ES-I3 (cell line): ENCODE data around the gene PMP22.
"Not testable (repeated sequence)": the region's sequence is repeated elsewhere in the genome, so short reads cannot be mapped to it uniquely, and the experiment has no call there.

Experiments used
- H3K36me3 ChIP-seq: 2 replicates; pipeline ENCODE4 v1.6.1; 2013; ENCODE audit warnings: mild to moderate bottlenecking, low read length, control low read depth, moderate library complexity; ENCODE audit not compliant: insufficient read depth
- H3K4me1 ChIP-seq: 2 replicates; pipeline ENCODE4 v1.6.1; 2013; ENCODE audit warnings: mild to moderate bottlenecking, control low read depth, low read length; ENCODE audit not compliant: insufficient read depth
- H3K9ac ChIP-seq: 2 replicates; pipeline ENCODE4 v1.6.1; 2013; ENCODE audit warnings: low read depth, mild to moderate bottlenecking, low read length, moderate library complexity
- H3K9me3 ChIP-seq: 2 replicates; pipeline ENCODE4 v1.6.1; 2013; ENCODE audit warnings: mild to moderate bottlenecking, low read length, moderate library complexity; ENCODE audit not compliant: control insufficient read depth, insufficient read depth

PMP22 gene

GRCh38 chr17:15232517-15232915, 32.6 kb downstream of the PMP22 start:
- Histone ChIP-seq H3K36me3 (no peaks in the 10 kb centered on the region), H3K9me3 (no peaks in the 10 kb centered on the region), H3K4me1 (no peaks in the 10 kb centered on the region; the same call in 1 of the 2 replicates), H3K9ac (no peak overlapping the region)

- Histone ChIP-seq H3K9me3 (no peaks in the 10 kb centered on the region), H3K36me3 (no peaks in the 10 kb centered on the region), H3K4me1 (no peaks in the 10 kb centered on the region; the same call in 1 of the 2 replicates), H3K9ac (no peak overlapping the region)
Measured at GRCh38 chr17:15231851-15232516, 33.1 kb downstream of the PMP22 start.

GRCh38 chr17:15230866-15231265, 34.3 kb downstream of the PMP22 start:
- Histone ChIP-seq H3K4me1 (no peaks in the 10 kb centered on the region; the same call in 1 of the 2 replicates), H3K9ac (no peak overlapping the region), H3K36me3 (no peaks in the 10 kb centered on the region), H3K9me3 (no peaks in the 10 kb centered on the region)

- H3K9ac ChIP-seq, H3K9me3 ChIP-seq, H3K36me3 ChIP-seq, H3K4me1 ChIP-seq: not testable (repeated sequence)
Measured at GRCh38 chr17:15221827-15222226, 43.3 kb downstream of the PMP22 start.

- Histone ChIP-seq H3K4me1 (no peaks in the 10 kb centered on the region), H3K9ac (no peak overlapping the region), H3K9me3 (no peaks in the 10 kb centered on the region), H3K36me3 (no peaks in the 10 kb centered on the region)
Measured at GRCh38 chr17:15220785-15221184, 44.3 kb downstream of the PMP22 start.

- Histone ChIP-seq H3K36me3 (no peaks in the 10 kb centered on the region), H3K4me1 (no peaks in the 10 kb centered on the region)
Measured at GRCh38 chr17:15216481-15216880, 48.6 kb downstream of the PMP22 start.

GRCh38 chr17:15213381-15214087, 51.6 kb downstream of the PMP22 start:
- Histone ChIP-seq H3K9ac (no peak overlapping the region), H3K4me1 (no peaks in the 10 kb centered on the region), H3K36me3 (no peaks in the 10 kb centered on the region), H3K9me3 (no peaks in the 10 kb centered on the region)

More at GRCh38 chr17:15216481-15216880, 48.6 kb downstream of the PMP22 start:
- Histone ChIP-seq H3K9me3 (no peaks in the 10 kb centered on the region), H3K9ac (no peak overlapping the region)

- Histone ChIP-seq H3K9me3 (no peaks in the 10 kb centered on the region), H3K4me1 (no peaks in the 10 kb centered on the region), H3K36me3 (no peaks in the 10 kb centered on the region)
Measured at GRCh38 chr17:15210247-15210646, 54.9 kb downstream of the PMP22 start.

GRCh38 chr17:15203062-15203461, 62.1 kb downstream of the PMP22 start:
- not testable (repeated sequence) for H3K4me1 ChIP-seq, H3K36me3 ChIP-seq, H3K9ac ChIP-seq, H3K9me3 ChIP-seq

More at GRCh38 chr17:15210247-15210646, 54.9 kb downstream of the PMP22 start:
- H3K9ac ChIP-seq: no peak overlapping the region

- not testable (repeated sequence) for H3K9me3 ChIP-seq, H3K9ac ChIP-seq, H3K36me3 ChIP-seq, H3K4me1 ChIP-seq
Measured at GRCh38 chr17:15200574-15200973, 64.6 kb downstream of the PMP22 start.

- Histone ChIP-seq H3K36me3 (no peaks in the 10 kb centered on the region), H3K4me1 (no peaks in the 10 kb centered on the region), H3K9ac (no peak overlapping the region), H3K9me3 (peaks cover 7% of the 10 kb centered on the region; the same call in 1 of the 2 replicates)
Measured at GRCh38 chr17:15197229-15197628, 67.9 kb downstream of the PMP22 start.

GRCh38 chr17:15194859-15195277, 70.3 kb downstream of the PMP22 start:
- no peak overlapping the region for H3K9ac ChIP-seq
- no peaks in the 10 kb centered on the region for H3K36me3 ChIP-seq
- H3K4me1 ChIP-seq: no peaks in the 10 kb centered on the region
- peaks cover 7% of the 10 kb centered on the region; the same call in 1 of the 2 replicates for H3K9me3 ChIP-seq

- no peaks in the 10 kb centered on the region for H3K9me3 ChIP-seq
- no peaks in the 10 kb centered on the region for H3K4me1 ChIP-seq
- no peaks in the 10 kb centered on the region for H3K36me3 ChIP-seq
- H3K9ac ChIP-seq: no peak overlapping the region
Measured at GRCh38 chr17:15185625-15185991, 79.5 kb downstream of the PMP22 start.

GRCh38 chr17:15184872-15185624, 80.1 kb downstream of the PMP22 start:
- Histone ChIP-seq H3K36me3 (no peaks in the 10 kb centered on the region), H3K9ac (no peak overlapping the region)

More at GRCh38 chr17:15184872-15185624, 80.1 kb downstream of the PMP22 start:
- H3K4me1 ChIP-seq: no peaks in the 10 kb centered on the region
- H3K9me3 ChIP-seq: no peaks in the 10 kb centered on the region
